ENCODE data around the gene FITM2. TPM values are rescaled to one million over a fixed set of nuclear protein-coding genes. Genes with fewer than 3 reads are reported as not detected.

FITM2 gene
- total and polyA plus RNA-seq, 2 donors (not counting 1 experiment from before 2014, with no cell fraction given) = 2.0 to 4.3 TPM

GRCh38 chr20:44319839-44320422, 8.9 kb upstream of the FITM2 start:
- Histone ChIP-seq H3K27ac (ENCODE audit: low read length in 2 of 2) (no peak overlapping the region), H3K27me3 (replicated peaks in 1 of 4; ENCODE audit: control extremely low read depth in 1 of 4, control insufficient read depth in 3 of 4, insufficient read depth in 4 of 4, low read length in 3 of 4) (peaks cover 0 to 3% (median 0%) of the 10 kb centered on the region in 4 experiments), H2AFZ (ENCODE audit: insufficient read depth, low read depth, low read length, poor library complexity, severe bottlenecking) (no peak overlapping the region), H3K36me3 (replicated peaks in 1 of 2; ENCODE audit: control extremely low read depth in 1 of 2, control insufficient read depth in 1 of 2, extremely low read depth in 1 of 2, insufficient read depth in 2 of 2, low read length in 1 of 2) (no peaks in the 10 kb centered on the region), H4K20me1 (ENCODE audit: control insufficient read depth, insufficient read depth, low read length, poor library complexity, severe bottlenecking) (no peaks in the 10 kb centered on the region), H3K4me3 (ENCODE audit: control extremely low read depth in 1 of 5, extremely low read depth in 1 of 5, insufficient read depth in 1 of 5, low read depth in 2 of 5, low read length in 4 of 5) (no peak overlapping the region), H3K4me1 (ENCODE audit: control insufficient read depth in 2 of 2, insufficient read depth in 2 of 2, low read length in 2 of 2) (no peaks in the 10 kb centered on the region), H3K79me2 (ENCODE audit: control insufficient read depth, insufficient read depth, low read length) (no peaks in the 10 kb centered on the region), H3K4me2 (replicated peaks; ENCODE audit: low read depth, low read length, poor library complexity, severe bottlenecking) (no peak overlapping the region), H3K9me3 (ENCODE audit: control extremely low read depth in 1 of 3, control insufficient read depth in 2 of 3, insufficient read depth in 1 of 3, low read length in 2 of 3) (no peaks in the 10 kb centered on the region), H3K9ac (ENCODE audit: low read length) (no peak overlapping the region)
- 80% methylated on average over 1 of the region's 2 CpGs for WGBS (ENCODE audit: insufficient coverage)
- Mint-ChIP-seq H3K4me1 (no peaks in the 10 kb centered on the region), H3K9me3 (ENCODE audit: insufficient read depth) (no peaks in the 10 kb centered on the region), H3K27me3 (peaks cover 20% of the 10 kb centered on the region), H3K27ac (no peak overlapping the region), H3K4me3 (no peak overlapping the region)
- ATAC-seq (ENCODE audit: low read depth) (no peak), DNase-seq (no peak)
- POLR2A ChIA-PET = no interaction called here
- TF ChIP-seq CTCF (IDR thresholded peaks at IDR 0.05) = no peak
- TF ChIP-seq EZH2 (IDR thresholded peaks at IDR 0.05; ENCODE audit: borderline replicate concordance, insufficient read depth, low read depth, low read length, poor library complexity, severe bottlenecking) = no peak
- intact Hi-C loops (cut with micrococcal nuclease) = no loop called here
- CTCF ChIA-PET = interaction anchor here (0.7 to 2.0 kb wide), 4 partner anchors 9 to 243 kb away, joined by 4 to 5 read pairs (median 4); partner anchors contain the start of gene FITM2

GRCh38 chr20:44314870-44315269, 3.9 kb upstream of the FITM2 start:
- intact Hi-C loops (cut with micrococcal nuclease) = loop anchor here (5.0 kb wide), 2 partner anchors 572 to 858 kb away; partner anchors contain the start of genes SRSF6 and YWHAB
- no peaks in the 10 kb centered on the region for H3K36me3 ChIP-seq (replicated peaks in 1 of 2; ENCODE audit: control extremely low read depth in 1 of 2, control insufficient read depth in 1 of 2, extremely low read depth in 1 of 2, insufficient read depth in 2 of 2, low read length in 1 of 2)
- DNase-seq (no peak), ATAC-seq (ENCODE audit: low read depth) (no peak)
- no peaks in the 10 kb centered on the region for H3K9me3 ChIP-seq (ENCODE audit: control extremely low read depth in 1 of 3, control insufficient read depth in 2 of 3, insufficient read depth in 1 of 3, low read length in 2 of 3)
- ChIA-PET POLR2A (interaction anchor here (0.7 kb wide), 1 partner anchor 858 kb away, joined by 3 read pairs; no protein-coding TSS in a partner anchor), CTCF (interaction anchor here (1.1 to 7.4 kb wide), 2 partner anchors 99 to 125 kb away, joined by 3 to 216 read pairs; no protein-coding TSS in a partner anchor)
- peaks cover 21% of the 10 kb centered on the region for H3K27me3 Mint-ChIP-seq
- H3K4me3 ChIP-seq (ENCODE audit: control extremely low read depth in 1 of 5, extremely low read depth in 1 of 5, insufficient read depth in 1 of 5, low read depth in 2 of 5, low read length in 4 of 5) = no peak overlapping the region
- H3K27ac ChIP-seq (ENCODE audit: low read length in 2 of 2) = no peak overlapping the region
- TF ChIP-seq EZH2 (IDR thresholded peaks at IDR 0.05; ENCODE audit: borderline replicate concordance, insufficient read depth, low read depth, low read length, poor library complexity, severe bottlenecking) (no peak), CTCF (IDR thresholded peaks at IDR 0.05) (no peak)
- peaks cover 16% of the 10 kb centered on the region for H3K4me1 Mint-ChIP-seq
- no peak overlapping the region for H3K27ac Mint-ChIP-seq
- peaks cover 12% of the 10 kb centered on the region for H3K79me2 ChIP-seq (ENCODE audit: control insufficient read depth, insufficient read depth, low read length)
- no peak overlapping the region for H3K9ac ChIP-seq (ENCODE audit: low read length)
- no peak overlapping the region for H2AFZ ChIP-seq (ENCODE audit: insufficient read depth, low read depth, low read length, poor library complexity, severe bottlenecking)
- H3K4me1 ChIP-seq (ENCODE audit: control insufficient read depth in 2 of 2, insufficient read depth in 2 of 2, low read length in 2 of 2) = peaks cover 7 to 13% of the 10 kb centered on the region in 2 donors
- H3K9me3 Mint-ChIP-seq (ENCODE audit: insufficient read depth) = no peaks in the 10 kb centered on the region
- peaks cover 0 to 2% (median 0%) of the 10 kb centered on the region in 4 experiments for H3K27me3 ChIP-seq (replicated peaks in 1 of 4; ENCODE audit: control extremely low read depth in 1 of 4, control insufficient read depth in 3 of 4, insufficient read depth in 4 of 4, low read length in 3 of 4)
- H3K4me3 Mint-ChIP-seq = no peak overlapping the region
- no peaks in the 10 kb centered on the region for H4K20me1 ChIP-seq (ENCODE audit: control insufficient read depth, insufficient read depth, low read length, poor library complexity, severe bottlenecking)
- H3K4me2 ChIP-seq (replicated peaks; ENCODE audit: low read depth, low read length, poor library complexity, severe bottlenecking) = no peak overlapping the region
